Stimulated activated CD4-positive, alpha-beta T cell treated with anti-CD3 and anti-CD28 coated beads, Interleukin-1b, Interleukin-23, amount 100 ng/mL, for 48 hours (primary cell): ENCODE measurements around the gene UCN2.
A peak's percentile ranks its signal among the peaks of the same experiment; 100 is the strongest.
"Not testable (repeated sequence)": the region's sequence is repeated elsewhere in the genome, so short reads cannot be mapped to it uniquely, and the experiment has no call there.

Experiments
- DNase-seq: peaks from one replicate; pipeline ENCODE4 v3.0.0-alpha.2; 2020

The UCN2 gene

DNA sequence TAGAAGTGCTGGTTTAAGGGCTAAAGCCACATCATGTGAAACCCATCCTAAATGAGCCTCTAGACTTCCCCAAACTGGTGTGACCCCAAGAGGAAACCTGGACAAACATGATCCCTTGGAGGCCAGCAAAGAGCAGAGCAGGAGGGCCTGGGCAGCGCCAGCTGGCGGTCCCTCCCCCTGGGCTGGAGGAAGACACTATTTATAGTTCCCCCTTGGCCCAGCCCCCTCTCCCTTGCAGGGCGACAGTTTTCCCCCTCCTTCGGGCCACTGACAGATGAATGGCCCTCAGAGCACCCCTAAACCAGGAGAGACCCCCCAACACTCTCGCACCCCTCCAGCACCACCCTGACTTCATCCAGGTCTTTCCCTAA, 2.9 kb downstream of the UCN2 start:
- DNase-seq, result no peak

DNA sequence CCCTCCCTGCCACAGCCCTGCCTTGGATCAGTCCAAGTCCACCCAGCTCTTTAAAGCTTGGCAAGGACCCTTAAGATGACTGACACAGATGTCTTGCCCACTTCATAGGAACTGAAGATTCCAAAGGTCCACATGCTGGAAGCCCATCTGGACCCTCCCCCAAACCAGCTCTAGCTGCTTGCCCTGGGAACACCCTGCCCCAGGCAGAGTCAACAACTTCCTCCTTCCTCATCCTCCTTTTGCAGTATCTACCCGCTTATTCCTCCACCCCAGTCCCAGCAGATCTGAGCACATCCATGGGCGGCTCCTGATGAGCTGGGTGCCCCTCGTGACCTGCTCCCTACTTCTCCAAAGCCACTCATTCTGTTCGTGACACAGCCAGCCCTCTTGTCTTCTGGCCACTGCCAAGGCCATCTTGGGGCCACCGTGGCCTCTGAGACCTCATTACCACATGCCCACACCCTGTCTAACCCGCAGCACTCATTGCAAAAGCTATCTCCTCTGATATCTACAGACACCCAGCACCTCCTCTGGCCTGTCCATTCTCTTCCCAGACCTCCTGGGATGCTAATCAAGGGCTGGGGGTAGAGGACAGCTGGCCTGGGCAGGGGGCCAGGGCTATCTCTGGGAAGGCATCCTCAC, 5.0 kb downstream of the UCN2 start:
- DNase-seq, result no peak

DNA sequence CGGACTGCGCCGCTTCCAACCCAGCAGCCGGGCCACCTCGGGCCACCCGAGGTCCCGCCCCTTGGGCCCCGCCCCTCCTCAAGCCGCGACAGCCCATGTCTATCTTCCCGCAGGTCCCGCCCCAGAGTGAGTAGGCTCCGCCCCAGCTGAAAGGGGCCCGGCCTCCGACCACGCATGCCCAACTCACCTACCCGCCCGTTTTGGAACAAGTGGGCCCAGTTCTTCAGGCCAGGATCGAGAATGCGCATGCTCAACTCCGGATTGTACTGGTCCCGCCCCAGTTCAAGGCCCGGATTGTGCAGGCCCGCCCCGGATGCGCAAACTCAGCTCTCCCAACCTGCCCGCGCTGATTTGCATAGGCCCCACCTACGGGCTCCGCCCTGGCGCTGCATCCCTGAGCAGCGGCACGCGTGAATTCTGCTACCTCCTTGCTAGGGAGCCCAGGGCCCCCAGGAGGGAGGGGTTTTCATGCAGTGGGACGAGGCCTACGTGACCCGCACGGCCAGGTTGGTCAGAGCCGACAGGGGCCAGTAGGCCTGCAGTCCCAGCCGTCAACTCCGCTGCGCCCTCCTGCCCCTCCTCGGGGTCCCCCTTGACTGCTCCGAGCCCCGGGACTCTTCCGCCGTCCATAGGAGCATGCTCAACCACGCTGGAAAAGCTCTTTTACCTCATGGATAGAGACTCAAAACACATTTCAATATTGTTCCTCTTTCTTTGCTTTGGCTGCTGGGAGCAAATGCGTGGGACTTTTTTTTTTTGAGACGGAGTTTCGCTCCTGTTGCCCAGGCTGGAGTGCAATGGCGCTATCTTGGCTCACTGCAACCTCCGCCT, 6.6 kb downstream of the UCN2 start, which contains the start of gene PFKFB4:
Gene PFKFB4, minus strand, starts transcription at position 8 of the 831 bp plus-strand sequence. CDS start 26 bp downstream, outside the sequence.
- DNase-seq, result peak; percentile 100

DNA sequence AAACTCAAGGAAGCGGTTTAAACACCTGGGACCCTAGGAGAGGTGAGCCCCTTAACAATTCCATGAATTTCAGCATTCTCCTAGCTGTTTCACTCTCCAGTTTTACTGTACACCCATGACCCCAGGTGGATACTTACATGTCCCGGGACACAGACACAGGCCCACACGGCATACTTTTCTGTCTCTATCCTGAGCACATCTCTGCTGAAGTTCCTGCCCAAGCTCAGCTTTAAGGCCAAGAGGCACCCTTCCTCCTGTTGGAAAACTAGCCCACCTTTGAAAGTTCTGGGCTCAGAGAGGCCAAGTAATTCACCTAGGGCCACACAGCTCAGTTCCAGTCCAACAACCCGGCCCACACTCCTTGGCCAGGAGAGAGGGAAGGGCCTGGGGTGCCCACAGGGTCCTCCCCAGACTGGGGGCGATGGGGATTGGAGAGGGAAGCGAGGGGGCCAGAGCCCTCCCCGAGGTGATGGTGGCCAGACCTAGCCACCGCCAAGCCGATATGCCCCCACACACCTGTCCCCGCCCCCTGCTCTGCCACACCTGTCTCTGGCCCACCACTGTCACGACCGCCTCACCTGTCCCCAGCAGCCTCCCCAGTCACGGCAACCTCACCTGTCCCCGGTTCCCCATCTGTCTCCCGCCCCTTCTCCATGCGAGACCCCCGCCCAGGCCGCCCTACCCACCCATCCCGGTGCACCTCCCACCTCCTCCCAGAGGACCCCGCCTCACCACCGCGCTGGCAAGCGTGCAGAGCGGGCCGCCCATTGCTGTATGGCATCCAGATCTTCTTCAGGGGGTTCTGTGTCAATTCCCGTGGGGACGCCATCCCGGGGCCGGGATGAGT, 7.4 kb downstream of the UCN2 start:
- no peak for DNase-seq

DNA sequence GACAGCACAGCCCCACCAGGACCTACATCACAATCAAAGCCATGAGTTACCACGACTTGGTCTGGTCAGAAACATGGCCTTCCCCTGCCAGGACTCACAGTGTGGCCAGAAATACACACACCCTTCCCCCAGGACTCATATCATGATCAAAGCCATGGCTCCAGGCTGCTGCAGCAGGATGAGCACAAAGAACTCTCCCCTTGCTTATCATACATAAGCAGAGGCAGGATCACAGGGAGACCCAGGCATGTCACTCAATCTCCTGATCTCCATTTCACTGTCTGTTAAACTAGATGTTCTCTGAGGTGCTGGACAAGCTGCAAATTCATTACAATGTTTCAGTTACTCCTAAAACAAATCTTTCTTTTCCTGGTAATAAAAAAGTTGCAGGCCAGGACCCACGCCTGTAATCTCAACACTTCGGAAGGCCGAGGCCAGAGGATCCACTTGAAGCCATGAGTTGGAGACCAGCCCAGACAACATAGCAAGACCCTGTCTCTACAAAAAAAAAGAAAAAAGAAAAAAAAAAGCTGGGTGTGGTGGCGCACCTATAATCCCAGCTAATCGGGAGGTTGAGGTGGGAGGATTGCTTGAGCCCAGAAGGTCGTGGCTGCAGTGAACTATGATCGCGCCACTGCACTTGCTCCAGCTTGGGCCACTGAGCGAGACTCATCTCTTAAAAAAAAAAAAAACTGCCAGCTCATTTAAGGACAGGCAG, 8.2 kb downstream of the UCN2 start:
- no peak for DNase-seq

DNA sequence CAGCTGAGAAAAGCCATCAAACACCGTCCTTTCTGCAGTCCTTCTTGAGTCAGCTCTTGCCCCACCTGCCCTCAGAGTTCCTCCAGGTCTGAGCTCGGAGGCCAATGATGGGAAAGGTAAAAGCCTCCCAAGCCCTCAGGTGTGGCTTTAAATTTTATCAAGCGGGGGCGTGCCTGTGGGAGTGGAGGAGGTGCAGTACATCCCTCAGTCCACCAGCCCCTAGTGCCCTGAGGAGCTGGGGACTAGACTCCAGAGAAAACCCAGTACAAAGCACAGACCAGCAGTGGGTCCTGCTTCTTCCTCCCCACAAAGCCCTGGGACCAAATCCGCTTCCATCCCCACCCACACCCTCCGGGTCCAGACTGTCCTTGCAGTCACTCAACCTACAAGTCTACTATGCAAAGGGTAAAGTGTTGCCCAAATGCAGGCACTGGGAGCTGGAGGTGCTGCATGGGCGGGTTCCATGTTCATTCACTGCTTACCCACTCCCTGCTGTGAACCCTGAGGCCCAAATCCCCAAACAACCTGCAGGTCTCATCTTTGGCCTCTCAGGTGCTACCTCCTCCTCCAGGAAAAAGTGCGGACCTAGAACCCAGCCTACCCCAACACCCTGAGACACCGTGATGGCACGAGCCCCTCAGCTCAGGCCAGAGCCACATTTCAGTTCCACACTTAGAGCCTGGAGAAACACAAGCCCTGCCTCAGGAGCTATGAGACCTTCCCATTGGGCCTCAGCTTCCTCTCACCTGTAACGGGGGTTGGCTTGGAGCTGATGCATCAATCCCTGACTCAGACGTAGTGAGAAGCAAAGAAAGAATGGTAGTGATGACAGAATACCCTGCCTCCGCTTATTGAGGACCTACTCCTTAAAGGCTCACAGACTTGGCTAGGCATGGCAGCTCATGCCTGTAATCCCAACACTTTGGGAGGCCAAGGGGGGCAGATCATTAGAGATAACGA, 9.4 kb downstream of the UCN2 start:
- no peak for DNase-seq

DNA sequence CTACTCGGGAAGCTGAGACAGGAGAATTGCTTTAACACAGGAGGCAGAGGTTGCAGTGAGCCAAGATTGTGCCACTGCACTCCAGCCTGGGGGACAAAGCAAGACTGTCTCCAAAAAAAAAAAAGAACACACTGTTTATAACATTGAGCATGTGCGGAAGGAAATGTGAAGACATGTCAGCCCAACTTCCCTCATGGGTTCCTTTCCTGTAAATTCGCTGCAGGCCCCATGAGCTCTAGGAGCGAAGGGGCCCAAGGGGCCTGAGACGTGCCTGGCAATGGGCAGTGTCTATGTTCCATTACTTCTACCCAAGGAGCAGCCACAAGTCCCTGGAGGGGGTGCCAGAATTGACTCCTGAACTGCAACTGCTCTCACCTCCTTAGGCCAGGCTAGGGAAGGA, 10.2 kb downstream of the UCN2 start:
- no peak for DNase-seq

DNA sequence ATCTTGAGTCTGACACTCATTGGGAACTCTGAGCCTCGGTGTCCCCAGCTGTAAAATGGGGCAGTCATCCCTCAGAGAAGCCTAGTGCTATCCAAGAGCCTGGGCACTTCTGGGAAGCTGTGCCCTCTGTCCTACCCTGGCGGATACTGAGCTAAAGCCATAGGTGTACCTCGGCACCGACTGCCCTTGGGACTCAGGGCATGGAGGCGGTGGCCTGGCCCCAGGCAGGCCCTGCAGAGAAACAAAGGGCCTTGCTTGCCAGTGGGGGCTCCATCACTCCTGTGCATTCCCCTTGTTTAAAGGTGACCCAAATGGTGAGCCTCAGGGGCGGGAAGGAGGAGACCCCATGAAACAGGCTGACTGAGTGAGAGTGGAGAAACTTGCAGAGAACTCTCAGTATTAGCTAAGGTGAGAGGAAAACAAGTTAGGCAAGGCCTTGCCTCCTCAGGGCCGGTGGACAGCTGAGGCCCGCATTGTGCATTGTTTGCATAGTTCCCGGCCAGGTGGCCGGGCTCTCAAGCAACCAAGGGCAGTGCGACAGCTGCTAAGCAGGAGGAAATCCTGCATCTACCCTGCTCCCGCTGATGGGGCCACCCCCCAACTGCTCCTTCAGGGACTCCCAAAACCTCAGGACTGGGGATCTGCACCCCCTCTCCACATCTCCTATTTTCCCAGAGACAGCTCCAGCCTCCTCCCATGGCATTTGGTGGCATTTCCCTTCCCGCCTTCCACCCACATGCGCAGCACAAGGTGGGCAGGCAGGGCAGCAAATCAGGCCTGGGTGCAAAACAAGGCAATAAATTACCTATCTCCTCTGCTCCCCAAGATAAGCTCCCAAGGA, 11.2 kb downstream of the UCN2 start:
- no peak for DNase-seq

DNA sequence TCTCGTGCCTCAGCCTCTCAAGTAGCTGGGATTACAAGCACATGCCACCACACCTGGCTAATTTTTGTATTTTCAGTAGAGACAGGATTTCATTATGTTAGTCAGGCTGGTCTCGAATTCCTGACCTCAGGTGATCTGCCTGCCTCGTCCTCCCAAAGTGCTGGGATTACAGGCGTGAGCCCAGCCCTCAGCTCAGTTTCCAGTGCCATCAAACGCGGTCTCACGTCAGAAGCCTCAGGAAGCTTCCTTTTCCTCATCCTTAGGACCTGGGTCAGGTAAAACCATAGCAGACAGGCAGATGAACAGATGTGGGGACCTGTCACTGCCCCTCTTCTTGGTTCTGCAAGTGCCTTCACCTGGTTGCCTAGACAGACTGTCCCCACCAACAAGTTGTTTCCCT, 11.9 kb downstream of the UCN2 start:
- not testable (repeated sequence) for DNase-seq

DNA sequence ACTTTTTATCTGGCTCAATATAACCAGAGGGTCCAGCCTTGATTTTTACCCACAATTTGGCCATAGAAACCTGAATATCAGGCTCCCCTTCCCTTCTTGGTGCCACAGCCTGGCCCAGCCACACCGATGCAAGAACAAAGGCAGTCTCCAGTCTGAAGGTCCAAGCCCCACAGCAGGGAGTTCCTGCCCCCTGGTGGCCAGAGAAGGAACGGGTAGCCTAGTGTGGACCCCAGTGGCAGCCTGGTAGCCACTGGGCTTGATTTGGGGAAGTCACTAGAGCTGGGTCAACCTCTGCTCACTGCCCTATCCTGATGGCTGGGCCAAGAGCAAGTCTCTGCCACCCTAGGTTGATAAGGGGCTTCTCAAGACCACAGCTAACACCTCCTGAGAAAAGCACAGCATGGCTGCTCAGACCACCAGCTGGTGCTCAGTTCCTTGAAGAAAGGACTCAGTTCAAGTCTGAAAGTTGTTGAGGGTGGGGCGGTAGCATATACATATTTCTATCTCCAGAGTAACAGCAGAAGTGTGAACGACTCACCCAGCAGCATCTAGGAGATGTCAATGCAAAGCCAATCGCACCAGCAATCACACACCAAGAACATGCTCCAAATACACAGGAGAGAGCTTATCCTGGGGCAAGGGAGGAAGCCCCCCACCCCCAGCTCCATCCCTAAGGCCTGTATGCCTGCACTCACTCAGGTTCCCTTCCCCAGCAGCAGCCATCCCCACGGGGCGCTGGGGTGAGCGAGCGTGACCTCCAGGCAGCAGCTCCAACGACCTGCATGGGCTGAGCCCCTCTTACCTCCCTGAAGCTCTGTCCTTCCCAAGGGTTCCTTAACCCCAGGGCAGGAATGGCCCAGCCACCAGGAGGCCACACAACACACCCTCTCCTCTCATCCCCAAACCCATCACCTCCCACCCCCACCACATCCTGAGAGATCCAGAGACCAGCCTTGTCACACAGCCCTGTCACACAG, 14.6 kb downstream of the UCN2 start:
- peak; percentile 82 for DNase-seq

DNA sequence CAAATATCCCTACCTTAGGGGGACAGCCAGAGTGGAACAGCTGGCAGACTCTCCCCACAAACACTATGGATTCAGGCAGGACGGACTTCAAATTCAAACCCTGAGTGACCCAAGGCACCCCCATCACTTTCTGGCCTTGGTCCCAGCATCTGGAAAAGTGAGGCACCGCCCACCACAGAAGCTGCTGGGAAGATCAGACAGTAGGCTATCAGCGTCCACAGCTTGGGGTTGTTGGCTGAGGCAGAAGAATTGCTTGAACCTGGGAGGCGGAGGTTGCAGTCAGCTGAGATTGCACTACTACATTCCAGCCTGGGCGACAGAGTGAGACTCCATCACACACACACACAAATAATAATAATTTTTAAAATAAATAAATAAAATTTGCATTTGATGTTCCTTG, 15.5 kb downstream of the UCN2 start:
- no peak for DNase-seq

DNA sequence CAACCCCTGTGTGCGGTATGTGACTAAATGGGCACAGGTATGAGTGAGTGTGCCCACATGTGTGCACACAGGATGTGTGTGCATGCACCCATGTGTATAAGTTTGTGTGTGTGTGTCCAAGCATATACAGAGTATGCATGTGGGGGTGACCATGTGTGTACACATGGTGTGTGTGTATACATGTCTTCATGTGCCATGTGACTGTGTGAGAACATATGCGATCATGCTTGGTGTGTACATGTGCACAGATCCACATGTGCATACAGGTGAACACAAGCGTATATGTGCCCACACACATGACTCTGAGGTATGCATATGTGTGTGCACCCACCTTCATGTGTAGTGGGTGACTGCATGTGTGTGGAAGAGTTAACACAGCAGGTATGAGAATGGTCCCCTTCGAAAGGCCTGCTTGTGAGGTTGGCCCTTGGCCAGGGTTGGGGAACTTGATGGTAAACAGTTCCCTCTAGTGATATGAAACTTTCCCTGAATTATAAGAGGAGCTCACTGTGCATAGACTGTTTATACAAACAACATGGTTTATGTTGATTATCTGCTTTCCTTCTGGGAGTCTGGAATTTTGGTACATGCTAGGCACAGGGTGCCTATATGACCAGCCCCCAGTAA, 17.3 kb downstream of the UCN2 start:
- no peak for DNase-seq

DNA sequence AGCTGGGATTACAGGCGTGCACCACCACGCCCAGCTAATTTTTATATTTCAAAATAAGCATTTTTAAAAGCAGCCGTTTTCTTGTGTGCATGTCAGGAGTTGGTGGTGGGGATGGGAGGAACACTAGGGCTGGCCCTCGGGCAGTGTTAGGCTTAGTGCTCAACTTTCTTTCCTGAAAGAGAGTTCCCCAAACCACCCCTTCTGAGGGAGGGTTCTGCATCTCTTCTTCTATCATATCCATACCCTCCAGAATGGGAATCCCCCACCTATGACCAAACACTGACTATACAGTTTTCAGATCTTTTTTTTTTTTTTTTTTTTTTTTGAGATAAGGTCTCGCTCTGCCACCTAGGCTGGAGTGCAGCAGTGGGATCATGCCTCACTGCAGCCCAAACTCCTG, 19.4 kb downstream of the UCN2 start:
- no peak for DNase-seq

DNA sequence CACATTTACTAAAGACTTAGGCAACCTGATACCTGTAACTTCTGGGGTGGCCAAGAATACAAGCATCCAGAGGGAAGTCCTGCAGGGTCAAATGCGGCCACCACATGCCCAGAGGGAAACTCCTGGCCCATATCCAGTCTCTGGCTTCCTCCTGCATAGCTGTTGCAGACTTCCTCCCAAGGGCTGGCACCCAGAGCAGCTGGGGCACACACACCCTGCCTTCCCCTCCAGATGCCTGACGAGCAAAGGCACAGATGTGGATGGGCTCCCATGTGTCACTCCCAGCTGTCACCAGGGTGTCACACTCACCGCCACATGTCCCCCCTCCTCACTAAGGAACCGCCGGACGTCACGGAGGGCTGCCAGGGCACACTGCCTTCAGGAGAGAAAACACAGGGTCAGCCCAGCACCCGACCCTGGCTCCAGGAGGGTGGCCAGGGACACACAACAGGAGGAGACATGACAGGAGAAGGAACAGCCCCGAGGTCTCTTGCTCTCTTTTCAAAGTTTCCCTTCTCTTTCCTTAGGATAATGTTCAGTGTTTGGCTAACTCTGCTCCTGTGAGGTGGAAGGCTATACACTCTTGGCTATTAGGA, 20.2 kb downstream of the UCN2 start:
- no peak for DNase-seq

DNA sequence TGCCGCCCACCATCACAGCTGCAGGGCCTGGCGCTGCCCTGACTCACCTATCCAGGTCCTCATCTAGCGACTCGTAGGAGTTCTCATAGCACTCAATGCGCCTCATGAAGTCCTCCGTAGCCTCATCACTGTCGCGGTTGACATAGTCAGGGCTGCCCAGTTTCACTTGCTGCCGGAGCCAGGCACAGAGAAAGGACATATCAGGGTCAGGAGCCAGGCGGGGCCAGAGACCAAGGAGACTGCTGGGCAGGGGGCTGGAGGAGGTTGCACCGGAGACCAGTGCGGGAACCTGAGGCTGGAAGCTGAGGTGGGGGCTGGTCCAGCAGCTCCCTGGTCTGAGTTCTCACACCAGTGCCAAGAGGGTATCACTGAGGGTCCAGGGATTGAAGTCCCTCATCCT, 25.1 kb downstream of the UCN2 start:
- no peak for DNase-seq

DNA sequence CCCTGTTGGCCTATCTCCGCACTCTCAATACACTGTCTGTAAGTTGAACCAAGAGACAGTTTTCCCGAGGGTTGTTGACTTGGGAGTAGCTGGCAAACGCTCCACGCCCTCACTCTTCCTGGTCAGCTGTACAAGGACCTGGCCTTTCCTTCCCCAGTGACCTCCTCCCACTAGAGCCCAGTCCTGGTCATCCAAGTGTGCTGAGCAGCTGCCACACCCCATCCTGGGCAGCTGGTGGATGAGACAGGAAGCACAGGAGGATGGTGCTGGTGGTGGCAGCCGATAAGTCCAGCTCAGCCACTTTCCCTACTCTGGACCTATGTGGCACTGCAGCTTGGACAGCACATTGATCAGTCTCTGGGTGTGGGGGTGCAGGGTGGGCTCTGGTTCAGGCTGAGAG, 26.8 kb downstream of the UCN2 start:
- DNase-seq, result no peak

DNA sequence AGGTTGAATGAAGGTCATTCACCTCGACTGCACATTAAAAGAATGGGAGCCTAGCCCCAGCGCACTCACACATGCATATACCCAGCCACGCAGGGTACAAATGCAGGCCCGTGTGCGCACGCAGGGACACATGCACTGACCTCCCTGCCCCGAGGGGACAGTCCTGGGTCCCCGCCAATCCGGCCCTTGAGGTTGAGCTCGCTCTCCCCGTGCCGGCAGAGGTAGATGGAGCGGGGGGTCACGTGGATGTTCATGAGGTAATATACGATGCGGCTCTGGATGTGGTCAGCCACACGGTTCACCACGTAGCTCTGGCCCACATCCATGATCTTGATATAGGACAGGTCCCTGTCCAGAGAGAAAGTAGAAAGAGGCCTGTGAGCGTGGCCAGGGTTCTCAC, 27.5 kb downstream of the UCN2 start:
- no peak for DNase-seq

DNA sequence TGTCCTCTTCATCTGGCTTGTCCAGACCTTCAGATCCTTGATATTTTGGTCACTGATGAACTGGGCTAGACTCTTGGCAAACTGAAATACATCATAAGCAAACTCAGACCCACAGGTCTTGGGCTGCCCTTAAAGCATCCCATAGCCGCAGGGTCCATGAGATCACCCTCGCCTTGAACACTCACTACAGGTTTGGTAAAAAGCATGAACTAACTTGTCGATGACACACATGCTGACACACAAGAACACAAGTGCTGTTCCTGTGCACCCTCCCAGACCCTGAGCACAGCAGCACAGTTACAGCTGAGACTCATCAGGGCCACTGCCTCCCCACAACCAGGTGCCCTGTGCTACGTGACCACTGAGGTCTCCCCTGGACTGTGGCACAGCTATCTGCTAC, 28.0 kb downstream of the UCN2 start:
- DNase-seq, result no peak

DNA sequence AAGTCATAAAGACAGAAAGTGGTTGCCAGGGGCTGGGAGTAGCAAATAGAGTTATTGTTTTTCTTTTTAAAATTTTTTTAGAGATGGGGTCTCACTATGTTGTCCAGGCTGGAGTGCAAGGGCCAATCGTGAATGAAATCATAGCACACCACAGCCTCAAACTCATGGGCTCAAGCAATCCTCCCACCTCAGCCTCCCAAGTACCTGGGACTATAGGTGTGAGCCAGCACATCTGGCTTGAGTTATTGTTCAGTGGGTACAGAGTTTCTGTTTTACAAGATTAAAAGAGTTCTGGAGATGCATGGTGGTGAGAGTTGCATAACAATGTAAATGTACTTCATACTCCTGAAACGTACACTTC, 30.6 kb downstream of the UCN2 start:
- DNase-seq, result no peak
